CD14-positive monocyte (primary cell): ENCODE measurements around the gene AGA. TPM values are rescaled to one million over a fixed set of nuclear protein-coding genes. Genes with fewer than 3 reads are reported as not detected.

ENCODE experiments used
- DNase-seq, 3 donors: peaks; one replicate each; pipeline ENCODE4 v3.0.0-alpha.2; 2011 to 2022
- H2AFZ ChIP-seq: 2 replicates; pipeline ENCODE4 v1.6.0; 2012; ENCODE audit warnings: mild to moderate bottlenecking, low read depth, low read length, inconsistent platforms; ENCODE audit not compliant: insufficient read depth, poor library complexity, severe bottlenecking
- H3K27ac ChIP-seq, 2 donors: 1 replicate in 1 of 2; 2 replicates in 1 of 2; pipeline ENCODE4 v1.5.1; 2012 to 2013; ENCODE audit warnings: low read length in 2 of 2, control low read depth in 1 of 2, inconsistent platforms in 1 of 2, low read depth in 1 of 2, mild to moderate bottlenecking in 1 of 2
- H3K27me3 ChIP-seq, 2 donors: one replicate each; pipeline versions ENCODE4 v1.6.0 to v1.6.1; 2011 to 2013; ENCODE audit warnings: low read length in 2 of 2; ENCODE audit not compliant: control insufficient read depth in 2 of 2, insufficient read depth in 2 of 2
- H3K36me3 ChIP-seq, 2 donors: replicated peaks in 1 of 2; 1 replicate in 1 of 2; 2 replicates in 1 of 2; pipeline versions ENCODE4 v1.5.1 to v1.6.1; 2012 to 2013; ENCODE audit warnings: low read length in 2 of 2, control low read depth in 1 of 2, inconsistent platforms in 1 of 2, mild to moderate bottlenecking in 1 of 2; ENCODE audit not compliant: insufficient read depth in 2 of 2, control insufficient read depth in 1 of 2
- H3K4me1 ChIP-seq, 2 donors: 1 replicate in 1 of 2; 2 replicates in 1 of 2; pipeline versions ENCODE4 v1.5.1 to v1.6.1; 2012 to 2013; ENCODE audit warnings: low read length in 2 of 2, control low read depth in 1 of 2, inconsistent platforms in 1 of 2, mild to moderate bottlenecking in 1 of 2, moderate library complexity in 1 of 2; ENCODE audit not compliant: insufficient read depth in 2 of 2, control insufficient read depth in 1 of 2
- H3K4me2 ChIP-seq: replicated peaks from 2 replicates; pipeline ENCODE3; 2012; ENCODE audit warnings: low read length, moderate library complexity, mild to moderate bottlenecking; ENCODE audit not compliant: poor library complexity, severe bottlenecking; ENCODE audit errors: extremely low read depth
- H3K4me3 ChIP-seq, 3 experiments: fragments of 200-600 bp in 1 of 3; sonication (generic) in 1 of 3; replicated peaks in 1 of 3; 1 replicate in 2 of 3; 2 replicates in 1 of 3; pipeline ENCODE4 v1.5.1; 2011 to 2013; ENCODE audit warnings: low read length in 3 of 3, mild to moderate bottlenecking in 3 of 3, control low read depth in 2 of 3, low read depth in 2 of 3, inconsistent platforms in 1 of 3, moderate library complexity in 1 of 3
- H3K79me2 ChIP-seq: 2 replicates; pipeline ENCODE4 v1.6.0; 2012; ENCODE audit warnings: mild to moderate bottlenecking, control low read depth, inconsistent platforms, low read length, moderate library complexity; ENCODE audit not compliant: insufficient read depth
- H3K9ac ChIP-seq: 2 replicates; pipeline ENCODE4 v1.6.0; 2017; ENCODE audit warnings: low read length, mild to moderate bottlenecking; ENCODE audit not compliant: insufficient read depth, poor library complexity, severe bottlenecking
- H3K9me3 ChIP-seq, 2 donors: replicated peaks in 1 of 2; 1 replicate in 1 of 2; 2 replicates in 1 of 2; pipeline versions ENCODE4 v1.5.1 to v1.6.1; 2012 to 2013; ENCODE audit warnings: low read length in 2 of 2, control low read depth in 1 of 2; ENCODE audit not compliant: control insufficient read depth in 1 of 2, insufficient read depth in 1 of 2
- H4K20me1 ChIP-seq: 2 replicates; pipeline ENCODE4 v1.6.0; 2012; ENCODE audit warnings: mild to moderate bottlenecking, low read length, control low read depth, moderate library complexity; ENCODE audit not compliant: insufficient read depth
- H3K27ac Mint-ChIP-seq, 7 donors: one replicate each; pipeline ENCODE4 v1.8.0; 2020; ENCODE audit warnings: mild to moderate bottlenecking in 7 of 7, mixed read lengths in 7 of 7, moderate library complexity in 6 of 7, inconsistent platforms in 2 of 7
- H3K27me3 Mint-ChIP-seq, 3 donors: one replicate each; pipeline ENCODE4 v1.8.0; 2021 to 2022; ENCODE audit warnings: low read depth in 3 of 3, mild to moderate bottlenecking in 3 of 3, mixed read lengths in 3 of 3, moderate library complexity in 3 of 3, inconsistent platforms in 1 of 3
- H3K36me3 Mint-ChIP-seq, 2 donors: one replicate each; pipeline ENCODE4 v1.8.0; 2020; ENCODE audit warnings: mixed read lengths in 2 of 2, inconsistent platforms in 1 of 2, mild to moderate bottlenecking in 1 of 2
- H3K4me1 Mint-ChIP-seq: one replicate; pipeline ENCODE4 v1.8.0; 2020; ENCODE audit warnings: mild to moderate bottlenecking, mixed read lengths
- H3K4me3 Mint-ChIP-seq, 2 donors: one replicate each; pipeline ENCODE4 v1.8.0; 2020; ENCODE audit warnings: mild to moderate bottlenecking in 2 of 2, mixed read lengths in 2 of 2, moderate library complexity in 1 of 2
- H3K9me3 Mint-ChIP-seq, 7 donors: one replicate each; pipeline ENCODE4 v1.8.0; 2020 to 2022; ENCODE audit warnings: mixed read lengths in 7 of 7, mild to moderate bottlenecking in 6 of 7, moderate library complexity in 6 of 7, inconsistent platforms in 2 of 7
- CTCF ChIP-seq: fragments of 200-600 bp; IDR thresholded peaks from one replicate; pipeline ENCODE4 v1.8.0; 2022; ENCODE audit warnings: antibody characterized with exemption, mild to moderate bottlenecking
- WGBS: methylation state at CpG from one replicate; pipeline ENCODE4 v1.1.5; 2013; ENCODE audit warnings: missing lambda C conversion rate; ENCODE audit not compliant: insufficient coverage; 5-methylcytosine and 5-hydroxymethylcytosine counted together
- intact Hi-C, 2 donors: fragments of 100-400 bp; cut with micrococcal nuclease; formaldehyde crosslinking; loops; one replicate each; pipeline versions ENCODE4 v1.15.0 to v1.15.1; 2023
- polyA plus RNA-seq, 3 donors: library from polyadenylated mRNA; depleted of rRNA in 1 of 3; unstranded in 2 of 3; stranded (reverse) in 1 of 3; fragments of 300-500 nt in 2 of 3; fragments of >200 nt in 1 of 3; fragmentation: Illumina TruSeq in 2 of 3; gene quantifications; 1 replicate in 2 of 3; 2 replicates in 1 of 3; pipeline ENCODE4 v1.2.3, GENCODE V29; 2012 to 2021

The AGA gene
- polyA plus RNA-seq, 3 donors, result 23.0 to 43.1 (median 27.4) TPM

GRCh38 chr4:177490769-177491168, 48.5 kb upstream of the AGA start:
- no peak overlapping the region for H3K4me3 ChIP-seq
- 40% methylated on average over 1 of the region's 2 CpGs for WGBS
- H4K20me1 ChIP-seq, result no peaks in the 10 kb centered on the region
- Mint-ChIP-seq H3K4me3 (no peak overlapping the region), H3K9me3 (peaks cover 0 to 3% (median 0%) of the 10 kb centered on the region in 7 donors), H3K36me3 (peaks cover 0 to 4% of the 10 kb centered on the region in 2 donors), H3K4me1 (no peaks in the 10 kb centered on the region), H3K27ac (no peak overlapping the region), H3K27me3 (no peaks in the 10 kb centered on the region)
- H3K9ac ChIP-seq, result no peak overlapping the region
- H3K4me1 ChIP-seq, result no peaks in the 10 kb centered on the region
- H3K4me2 ChIP-seq, result no peak overlapping the region
- H3K27me3 ChIP-seq, result no peaks in the 10 kb centered on the region
- no peaks in the 10 kb centered on the region for H3K9me3 ChIP-seq
- intact Hi-C loops, result no loop called here
- no peak overlapping the region for H2AFZ ChIP-seq
- H3K36me3 ChIP-seq, result no peaks in the 10 kb centered on the region
- no peak for DNase-seq
- H3K27ac ChIP-seq, result no peak overlapping the region
- H3K79me2 ChIP-seq, result no peaks in the 10 kb centered on the region
- TF ChIP-seq CTCF, result no peak

- no peak overlapping the region for H3K4me2 ChIP-seq
- Mint-ChIP-seq H3K27ac (no peak overlapping the region), H3K4me1 (peaks cover 4% of the 10 kb centered on the region), H3K4me3 (no peak overlapping the region), H3K9me3 (peaks cover 0 to 6% (median 0%) of the 10 kb centered on the region in 7 donors), H3K27me3 (peaks cover 0 to 2% (median 0%) of the 10 kb centered on the region in 3 donors), H3K36me3 (peaks cover 0 to 4% of the 10 kb centered on the region in 2 donors)
- no CpG with 5 or more reads among the region's 1 CpG for WGBS
- DNase-seq, result no peak
- TF ChIP-seq CTCF, result no peak
- no peak overlapping the region for H3K4me3 ChIP-seq
- no peaks in the 10 kb centered on the region for H3K36me3 ChIP-seq
- H3K27ac ChIP-seq, result no peak overlapping the region
- H3K4me1 ChIP-seq, result no peaks in the 10 kb centered on the region
- no peak overlapping the region for H2AFZ ChIP-seq
- no peak overlapping the region for H3K9ac ChIP-seq
- no peaks in the 10 kb centered on the region for H4K20me1 ChIP-seq
- intact Hi-C loops, result no loop called here
- H3K27me3 ChIP-seq, result no peaks in the 10 kb centered on the region
- H3K9me3 ChIP-seq, result no peaks in the 10 kb centered on the region
- no peaks in the 10 kb centered on the region for H3K79me2 ChIP-seq
These were observed 47.4 kb upstream of the AGA start for GRCh38 chr4:177489471-177490246.
